Right kidney (tissue), 9 donors: ENCODE data around the gene LHX3.

Experiments used
- DNase-seq: peaks from one replicate; pipeline ENCODE4 v3.0.0-alpha.2; 2016
- long read RNA-seq, 8 donors: transcript quantifications; one replicate each; lab custom pipeline, GENCODE V29; 2026

Gene LHX3
- long read RNA-seq, donor 1: 0 reads
- long read RNA-seq, donor 2: 0 reads
- long read RNA-seq, donor 3: 0 reads
- long read RNA-seq, donor 4: 0 reads
- long read RNA-seq, donor 5: 0 reads
- long read RNA-seq, donor 6: 0 reads
- long read RNA-seq, donor 7: 0 reads
- long read RNA-seq, donor 8: 0 reads

DNA sequence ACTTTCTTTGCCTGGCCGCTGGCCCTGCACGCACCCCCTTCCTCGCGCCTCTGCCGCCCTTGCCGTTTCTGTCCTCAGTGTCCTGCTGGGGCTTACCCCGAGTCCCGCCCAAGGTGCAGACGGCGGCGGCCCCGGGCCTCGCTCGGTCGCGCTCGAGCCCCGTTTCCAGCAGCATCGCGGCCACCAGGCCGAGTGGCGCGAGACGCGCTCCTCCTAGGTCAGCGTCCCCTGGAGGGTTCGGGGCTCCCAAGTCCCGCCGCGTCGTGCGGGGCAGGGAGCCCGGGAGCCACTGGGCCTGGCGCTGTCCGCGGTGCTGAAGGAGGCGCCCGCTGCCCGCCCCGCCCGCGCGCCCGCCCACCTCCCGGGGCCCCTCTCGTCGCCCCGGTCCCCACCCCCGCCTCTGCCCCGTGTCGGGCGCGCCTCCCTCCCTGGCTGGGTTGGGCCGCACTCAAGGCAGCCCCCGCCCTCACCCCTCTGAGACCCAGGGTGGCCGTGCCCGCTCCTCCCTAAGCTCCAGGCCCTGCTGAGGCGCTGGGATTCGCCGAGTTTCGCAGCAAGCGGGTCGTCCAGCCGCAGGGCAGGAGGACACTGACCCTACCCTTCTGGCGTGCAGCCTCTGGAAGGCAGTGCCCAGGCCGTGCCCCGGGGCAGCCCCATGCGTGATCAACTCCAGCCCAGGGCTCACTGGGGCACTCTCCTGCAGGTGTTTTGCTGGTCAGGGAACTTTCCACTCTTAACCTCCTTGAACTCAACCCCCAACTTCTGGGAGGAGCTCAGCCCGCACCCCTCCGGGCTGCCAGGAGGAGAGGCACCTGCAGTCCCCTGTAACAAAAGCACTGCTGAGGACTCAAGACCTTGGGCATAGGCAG, at the start of gene LHX3:
LHX3 (minus strand) TSS at position 291 of the 869 bp plus-strand sequence; CDS start at position 175, 116 bp downstream.
- DNase-seq: peak; percentile 68

DNA sequence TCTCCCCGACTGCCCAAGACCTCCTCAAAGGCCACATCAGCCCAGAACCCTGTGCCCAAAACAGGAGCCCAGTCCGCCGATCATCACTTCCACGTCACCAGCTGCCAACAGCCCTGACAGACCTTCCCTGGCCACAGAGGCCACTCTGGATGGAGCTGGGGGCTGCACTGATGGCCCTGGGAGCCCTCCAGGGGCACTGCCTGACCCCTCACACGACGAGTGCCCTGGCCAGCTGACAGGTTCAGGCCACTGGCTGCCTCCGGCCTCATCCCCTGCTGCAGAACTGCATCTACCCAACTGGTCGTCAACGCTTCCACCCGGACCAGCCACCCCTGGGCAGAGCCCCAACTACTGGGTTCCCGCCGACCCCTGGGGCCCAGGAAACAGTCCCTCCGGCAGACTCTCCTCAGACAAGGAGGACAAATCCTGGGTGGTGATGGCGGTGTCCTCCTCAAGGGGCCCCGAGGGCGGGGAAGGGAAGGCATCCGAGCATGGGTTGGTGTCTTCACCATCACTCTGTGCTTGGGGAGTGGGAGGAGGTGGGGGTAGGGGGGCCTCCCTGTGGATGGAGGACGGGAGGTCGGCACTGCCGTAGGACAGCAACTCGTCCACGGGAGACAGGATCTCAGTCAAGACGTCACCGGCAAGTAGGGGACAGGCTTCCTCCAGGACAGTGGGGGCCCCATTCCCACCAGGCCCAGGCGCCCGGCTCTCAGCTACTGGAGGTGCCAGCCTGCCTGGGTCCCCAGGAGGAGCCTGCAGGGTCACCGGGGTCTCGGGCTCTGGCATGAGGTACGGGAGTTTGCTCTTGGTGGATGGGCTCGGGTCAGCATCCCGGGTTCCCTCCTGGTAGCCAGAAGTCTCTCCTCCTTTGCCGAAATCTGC, 48.6 kb upstream of the LHX3 start:
- DNase-seq: no peak

DNA sequence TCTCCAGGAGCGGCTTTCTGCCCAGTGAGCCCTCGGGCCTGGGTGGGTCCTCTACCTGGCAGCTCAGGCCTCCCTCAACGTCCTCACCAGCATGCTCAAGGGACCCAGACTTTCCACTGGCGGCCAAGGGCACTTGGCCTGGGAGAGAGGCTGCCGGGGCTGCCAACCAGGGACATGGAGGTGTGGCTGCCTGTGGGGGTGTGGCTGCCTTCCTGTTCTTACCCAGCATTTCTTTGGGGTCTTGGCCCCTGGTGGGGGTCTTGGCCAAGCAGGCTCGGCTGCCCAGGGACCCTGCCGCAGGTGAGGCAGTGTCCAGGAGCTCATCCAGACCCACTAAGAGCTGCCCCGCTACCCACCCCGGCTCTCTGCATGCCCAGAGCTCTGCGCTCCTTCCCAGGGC, 47.9 kb upstream of the LHX3 start:
- no peak for DNase-seq

DNA sequence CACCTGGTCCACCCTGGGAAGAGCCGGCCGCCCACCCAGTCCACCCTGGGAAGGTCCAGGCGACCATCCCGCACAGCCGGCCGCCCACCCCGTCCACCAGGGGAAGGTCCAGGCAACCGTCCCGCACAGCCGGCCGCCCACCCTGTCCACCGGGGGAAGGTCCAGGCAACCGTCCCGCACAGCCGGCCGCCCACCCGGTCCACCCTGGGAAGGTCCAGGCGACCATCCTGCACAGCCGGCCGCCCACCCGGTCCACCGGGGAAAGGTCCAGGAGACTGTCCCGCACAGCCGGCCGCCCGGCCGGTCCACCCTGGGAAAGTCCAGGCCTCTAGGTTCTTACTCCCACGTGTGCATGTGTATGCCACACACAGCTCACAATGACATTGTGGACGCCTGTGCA, 47.4 kb upstream of the LHX3 start:
- no peak for DNase-seq

- no peak for DNase-seq
These were observed 46.6 kb upstream of the LHX3 start for GRCh38 chr9:136251264-136252115.

GRCh38 chr9:136250676-136251075, 45.7 kb upstream of the LHX3 start:
- DNase-seq: no peak

GRCh38 chr9:136249877-136250559, 45.1 kb upstream of the LHX3 start:
- no peak for DNase-seq

GRCh38 chr9:136248951-136249876, 44.3 kb upstream of the LHX3 start:
- DNase-seq: no peak

- DNase-seq: no peak
These were observed 43.2 kb upstream of the LHX3 start for GRCh38 chr9:136247947-136248637.

- no peak for DNase-seq
These were observed 42.6 kb upstream of the LHX3 start for GRCh38 chr9:136247551-136247916.

DNA sequence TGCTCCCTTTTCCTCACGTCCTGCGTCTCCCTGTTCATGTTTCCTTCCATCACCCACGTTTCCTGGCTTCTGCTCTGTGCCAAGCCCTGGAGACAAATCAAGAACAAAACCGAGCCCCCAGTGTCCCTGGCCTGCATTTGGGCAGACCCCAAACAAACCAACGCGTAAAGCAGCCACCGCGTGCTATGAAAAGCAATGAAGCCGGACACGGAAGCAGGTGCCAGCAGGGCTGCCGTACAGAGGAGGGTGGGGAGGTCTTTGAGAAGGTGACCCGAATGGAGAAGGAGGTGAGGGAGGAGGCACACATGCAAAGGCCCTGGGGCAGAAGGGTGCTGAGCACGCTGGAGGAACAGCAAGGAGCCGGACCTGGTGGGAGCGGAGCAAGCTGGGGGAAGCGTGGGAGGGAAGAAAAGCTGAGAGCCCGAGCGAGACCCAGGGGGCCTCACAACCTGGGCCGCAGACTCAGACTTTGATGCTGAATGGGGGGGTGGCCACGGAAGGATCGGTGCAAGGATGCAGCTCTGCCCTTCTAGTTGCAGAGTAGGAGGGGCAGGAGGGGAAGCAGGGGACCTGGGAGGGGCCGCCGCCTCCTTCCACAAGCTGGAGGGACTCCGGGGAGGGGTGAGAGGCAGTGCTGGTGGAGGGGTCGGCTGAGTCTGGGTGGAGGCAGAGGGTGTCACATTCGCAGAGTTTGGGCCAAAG, 42.1 kb upstream of the LHX3 start:
- DNase-seq: no peak

GRCh38 chr9:136245219-136246150, 40.6 kb upstream of the LHX3 start, which contains the start of gene QSOX2:
QSOX2 (minus strand) TSS chr9:136245812; CDS start chr9:136245803, 9 bp downstream.
- peak; percentile 58 for DNase-seq

DNA sequence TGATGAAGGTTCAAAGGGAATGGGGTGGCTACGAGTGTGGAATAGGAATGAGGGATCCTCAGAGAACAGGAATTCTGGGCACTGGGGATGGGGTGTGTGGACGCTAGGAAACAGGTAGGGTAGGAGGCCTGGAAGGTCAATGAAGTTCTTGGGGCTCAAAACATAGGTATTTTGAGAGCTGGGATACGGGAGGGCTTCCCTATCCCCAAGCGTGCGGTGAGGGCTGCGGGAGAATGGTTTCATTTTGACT, 40.0 kb upstream of the LHX3 start:
- DNase-seq: no peak

DNA sequence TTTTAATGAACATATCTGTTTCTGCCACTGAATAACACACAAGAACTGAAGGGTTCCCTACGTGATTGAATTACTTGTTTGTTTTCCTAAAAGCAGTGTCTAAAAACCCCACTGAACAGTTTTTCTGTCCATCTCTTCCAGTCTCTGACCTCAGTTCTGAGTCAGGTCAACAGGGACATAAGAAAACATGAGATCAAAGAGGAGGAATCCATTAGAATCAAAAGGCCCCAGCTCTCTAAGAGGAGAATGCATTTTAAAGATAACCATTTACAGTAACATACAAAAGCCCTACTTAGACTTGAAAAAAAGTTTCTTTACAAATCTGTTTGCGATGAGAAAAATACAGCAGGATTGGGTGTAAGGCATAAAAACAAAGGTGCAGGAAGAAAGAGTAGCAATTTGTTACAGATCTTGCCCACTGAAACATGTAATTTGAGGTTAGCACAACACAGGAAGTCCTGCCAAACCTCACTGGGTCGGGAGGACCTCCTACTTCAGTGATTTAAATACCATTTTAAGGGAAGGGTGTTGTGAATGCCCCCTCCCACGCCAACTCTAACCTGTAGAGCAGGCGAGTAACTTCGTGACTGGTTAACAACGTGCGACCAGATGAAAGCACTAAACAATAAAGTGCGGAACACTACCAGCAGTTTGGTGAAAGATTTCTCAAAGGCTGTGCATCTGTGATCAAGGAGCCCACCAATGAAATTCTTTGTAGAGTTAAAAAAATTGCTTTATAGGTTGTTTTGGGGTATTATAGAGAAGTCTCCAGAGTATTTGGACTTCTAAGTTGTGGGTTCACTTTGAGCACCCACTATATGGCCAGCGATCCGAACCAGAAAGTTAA, 39.4 kb upstream of the LHX3 start:
- no peak for DNase-seq

DNA sequence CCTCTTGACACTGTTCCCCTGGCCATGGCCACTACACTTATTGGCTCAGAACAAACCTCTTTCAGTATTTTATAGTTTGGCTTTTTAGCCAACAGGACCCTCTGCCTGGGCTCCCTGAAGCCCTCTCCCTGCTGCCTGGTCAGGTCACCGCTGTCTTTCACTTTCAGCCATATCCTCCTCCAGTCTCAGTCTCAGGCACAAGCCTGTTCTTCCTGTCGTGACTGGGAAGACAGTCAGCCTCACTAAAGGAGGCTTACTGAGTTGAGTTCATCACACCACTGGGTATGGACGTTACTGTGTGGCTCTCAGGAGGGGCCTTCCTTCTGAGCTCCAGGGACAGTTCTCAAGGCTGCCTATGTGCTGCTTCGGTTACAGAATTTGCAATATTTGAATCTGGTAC, 38.7 kb upstream of the LHX3 start:
- no peak for DNase-seq

GRCh38 chr9:136242918-136243525, 38.1 kb upstream of the LHX3 start:
- no peak for DNase-seq

DNA sequence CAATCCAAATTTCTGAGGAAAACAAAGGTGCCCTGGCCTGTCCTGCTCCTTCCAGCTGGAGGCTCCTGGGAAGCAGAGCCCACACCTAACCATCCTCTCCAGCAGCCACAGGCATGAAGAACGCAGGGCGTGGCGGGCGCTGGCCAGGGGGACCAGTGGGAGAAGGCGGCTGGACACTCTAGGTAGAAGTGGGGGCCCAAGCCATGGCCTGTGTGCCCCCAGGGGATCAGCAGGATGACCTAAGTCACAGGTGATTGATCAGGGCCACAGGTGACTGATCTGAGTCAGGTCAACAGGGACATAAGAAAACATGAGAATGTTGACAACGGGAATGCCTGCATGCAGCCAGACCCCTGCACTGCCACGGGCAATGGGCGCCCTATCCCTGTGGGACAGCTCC, 37.3 kb upstream of the LHX3 start:
- DNase-seq: no peak
